Activated gamma-delta T cell treated with anti-CD3 and anti-CD28 coated beads, Interleukin-2, amount 50 U/mL, for 16 hours (primary cell): ENCODE data around the gene LIMA1.

ENCODE experiments used
- DNase-seq: peaks from one replicate; pipeline ENCODE4 v3.0.0-alpha.2; 2020; ENCODE audit warnings: low read depth

Gene LIMA1

DNA sequence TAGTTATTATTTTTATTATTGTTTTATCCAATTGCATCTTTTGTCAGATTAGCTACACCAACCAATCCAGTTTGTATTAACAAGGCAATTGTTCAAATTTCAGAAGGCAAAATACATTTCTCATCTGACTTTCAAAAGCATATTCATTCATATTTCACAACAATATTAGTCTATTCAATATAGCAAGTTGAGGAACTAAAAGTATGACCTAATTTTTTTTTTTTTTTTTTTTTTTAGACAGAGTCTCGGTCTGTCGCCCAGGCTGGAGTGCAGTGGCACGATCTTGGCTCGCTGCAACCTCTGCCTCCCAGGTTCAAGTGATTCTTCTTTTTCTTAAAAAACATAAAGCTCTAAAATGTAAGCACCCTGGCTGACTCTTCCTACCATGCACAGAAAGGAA, 154.0 kb downstream of the LIMA1 start:
- DNase-seq, result no peak

DNA sequence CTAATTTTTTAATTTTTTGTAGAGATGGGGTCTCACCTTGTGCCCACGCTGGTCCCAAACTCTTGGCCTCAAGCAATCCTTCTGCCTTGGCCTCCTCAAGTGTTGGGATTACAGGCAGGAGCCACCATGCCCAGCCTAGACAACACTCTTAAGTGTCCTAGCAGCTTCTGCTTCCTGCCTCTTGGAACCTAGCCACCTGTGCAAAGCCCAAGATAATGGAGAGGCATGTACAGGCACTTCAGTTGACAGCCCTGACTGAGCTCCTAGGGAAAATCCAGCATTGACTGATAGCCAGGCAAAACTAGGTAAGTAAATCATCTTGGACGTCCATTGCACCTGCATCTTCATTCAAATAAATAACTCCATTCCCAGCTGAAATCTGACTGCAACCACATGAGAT, 155.8 kb downstream of the LIMA1 start:
- DNase-seq, result no peak
